ENCODE data around the gene ERMARD.

DNA sequence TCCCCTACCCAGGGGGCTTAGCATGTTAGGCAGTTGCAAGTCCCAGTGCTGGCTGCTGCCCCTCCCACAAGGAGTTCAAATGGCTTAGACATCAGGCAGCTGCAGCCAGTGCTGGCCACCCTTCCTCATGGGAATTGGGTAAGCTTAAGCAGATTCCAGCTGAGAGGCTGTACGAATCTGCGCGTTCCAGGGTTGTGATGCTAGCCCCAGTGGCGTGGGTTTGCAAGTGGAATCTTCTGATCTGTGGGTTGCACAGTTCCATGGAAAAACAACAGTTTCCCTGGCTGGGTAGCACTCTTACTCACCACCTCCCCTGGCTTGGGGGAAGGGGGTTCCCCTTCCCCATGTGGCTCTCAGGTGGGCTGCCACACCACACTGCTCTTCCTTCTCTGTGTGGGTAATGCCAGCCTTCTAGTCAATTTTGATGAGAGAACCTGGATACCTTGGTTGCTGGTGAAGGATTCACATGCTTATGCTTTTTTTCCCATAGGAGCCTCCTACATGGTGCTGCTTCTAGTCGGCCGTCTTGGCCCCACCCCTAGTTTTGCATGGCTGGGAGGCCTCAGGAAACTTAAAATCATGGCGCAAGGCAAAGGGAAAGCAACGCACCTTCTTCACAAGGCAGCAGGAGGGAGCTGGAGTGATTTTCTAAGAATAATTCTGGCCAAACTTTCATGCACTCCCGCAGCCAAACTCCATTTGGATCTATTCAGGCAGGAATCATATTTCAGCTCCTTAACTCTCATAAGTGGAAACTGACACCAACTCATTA lies 13.0 kb upstream of the ERMARD start:
- no peak for TF ChIP-seq GATA3 (IDR thresholded peaks at IDR 0.05; ENCODE audit: low read depth, low read length)
- TF ChIP-seq GATA2 (IDR thresholded peaks at IDR 0.05; ENCODE audit: low read depth, low read length): no peak
